CD4-positive, alpha-beta T cell treated with Interleukin-1 beta for 1 hour (primary cell): ENCODE data around the gene NEO1.

ENCODE experiments used
- DNase-seq, 2 donors: peaks; one replicate each; pipeline ENCODE4 v3.0.0-alpha.2; 2020 to 2022

Gene NEO1

GRCh38 chr15:73335471-73335870 is 283.2 kb downstream of the NEO1 start:
- no peak for DNase-seq

GRCh38 chr15:73336756-73337155 is 284.5 kb downstream of the NEO1 start:
- no peak for DNase-seq

- no peak for DNase-seq
These were observed 284.9 kb downstream of the NEO1 start for GRCh38 chr15:73337187-73337586.

GRCh38 chr15:73338058-73338457 is 285.8 kb downstream of the NEO1 start:
- no peak for DNase-seq

- no peak for DNase-seq
These were observed 286.5 kb downstream of the NEO1 start for GRCh38 chr15:73338606-73339374.

- DNase-seq: no peak
These were observed 288.4 kb downstream of the NEO1 start for GRCh38 chr15:73340502-73341192.

- no peak for DNase-seq
These were observed 289.8 kb downstream of the NEO1 start for GRCh38 chr15:73341886-73342600.

- no peak for DNase-seq
These were observed 291.8 kb downstream of the NEO1 start for GRCh38 chr15:73344056-73344455.

GRCh38 chr15:73345658-73346057 is 293.4 kb downstream of the NEO1 start:
- DNase-seq: no peak

GRCh38 chr15:73346735-73347312 is 294.6 kb downstream of the NEO1 start:
- DNase-seq: peak; percentile 18 to 42

GRCh38 chr15:73349191-73349590 is 296.9 kb downstream of the NEO1 start:
- DNase-seq: no peak

GRCh38 chr15:73352082-73352481 is 299.8 kb downstream of the NEO1 start:
- DNase-seq: no peak

- DNase-seq: no peak
These were observed 301.5 kb downstream of the NEO1 start for GRCh38 chr15:73353734-73354133.

- DNase-seq: no peak
These were observed 302.0 kb downstream of the NEO1 start for GRCh38 chr15:73354241-73354640.
